Ovary (tissue), 9 donors: ENCODE data around the gene DNAJC24. TPM values are rescaled to one million over a fixed set of nuclear protein-coding genes. Genes with fewer than 3 reads are reported as not detected.

Experiments used
- DNase-seq, 5 donors: peaks; one replicate each; pipeline ENCODE4 v3.0.0-alpha.2; 2019 to 2020
- H3K27ac ChIP-seq, 2 donors: fragments of 200-600 bp; one replicate each; pipeline versions ENCODE4 v1.5.1 to v1.8.0; 2019 to 2022
- H3K27me3 ChIP-seq: fragments of 200-600 bp; one replicate; pipeline ENCODE4 v1.8.0; 2022
- H3K36me3 ChIP-seq: fragments of 200-600 bp; sonication (generic); one replicate; pipeline ENCODE4 v1.5.1; 2019
- H3K4me1 ChIP-seq: one replicate; pipeline ENCODE4 v1.8.1; 2013; ENCODE audit warnings: mild to moderate bottlenecking, moderate library complexity; ENCODE audit not compliant: insufficient read depth
- H3K4me3 ChIP-seq: fragments of 200-600 bp; sonication (generic); one replicate; pipeline ENCODE4 v1.5.1; 2017
- H3K9me3 ChIP-seq, 2 donors: fragments of 200-600 bp in 1 of 2; sonication (generic) in 1 of 2; one replicate each; pipeline versions ENCODE4 v1.5.1 to v1.8.1; 2013 to 2019; ENCODE audit warnings: mild to moderate bottlenecking in 1 of 2, moderate library complexity in 1 of 2
- EP300 ChIP-seq: sonication (generic); formaldehyde crosslinking; IDR thresholded peaks from one replicate; pipeline ENCODE4 v1.6.1; 2017; ENCODE audit warnings: antibody characterized with exemption
- POLR2A ChIP-seq: fragments of 450-650 bp; IDR thresholded peaks from one replicate; pipeline ENCODE4 v1.6.1; 2017; ENCODE audit warnings: antibody characterized with exemption, mild to moderate bottlenecking, moderate library complexity
- WGBS, 3 donors: extraction: QIAGEN DNeasy Blood & Tissue Kit in 1 of 3; methylation state at CpG; one replicate each; pipeline versions ENCODE4 v1.1.5 to v1.1.7; 2013 to 2017; 5-methylcytosine and 5-hydroxymethylcytosine counted together
- intact Hi-C, 4 donors: fragments of 100-400 bp; cut with DNase I; formaldehyde crosslinking; loops; one replicate each; pipeline versions ENCODE4 v1.11.0 to v1.15.1; 2022 to 2023
- polyA plus RNA-seq, 2 donors: library from polyadenylated mRNA; stranded (reverse); fragments of 200-250 nt in 1 of 2; fragments of 350-450 nt in 1 of 2; fragmentation: Illumina TruSeq in 1 of 2; extraction: RNeasy Lipid Tissue Mini Kit (QIAGEN cat#74804) in 1 of 2; gene quantifications; one replicate each; pipeline ENCODE4 v1.2.3, GENCODE V29; 2013 to 2014
- total RNA-seq, 7 donors: library from RNA; depleted of rRNA in 2 of 7; stranded (reverse); fragments of >200 nt in 2 of 7; fragmentation: NEBNext Ultra II Directional in 3 of 7; extraction: Animal tissue kit (Norgen Biotek cat#: 25700) in 3 of 7; gene quantifications; one replicate each; pipeline versions ENCODE4 v1.1.0 to v1.2.4, GENCODE V29; 2016 to 2023
- TF ChIP-seq, protein P1 (sequence below), 3 donors: fragments of 450-650 bp in 2 of 3; fragments of 200-600 bp in 1 of 3; IDR thresholded peaks; one replicate each; pipeline versions ENCODE4 v1.5.1 to v1.8.0; 2016 to 2022; ENCODE audit warnings: antibody characterized with exemption in 3 of 3, mild to moderate bottlenecking in 1 of 3
- donor health status: DM: no; HTN: no; CAD: no; lungs with moderate emphysema.
- donor health status: DM: no; HTN: no; CAD: no.
- donor health status: Bipolar disorder and iron deficiency.
- donor health status: DM: yes; HTN: yes; CAD: no.
- donor health status: DM: no; HTN: no; CAD: no.
- donor health status: DM: yes; HTN: yes; CAD: no.

The DNAJC24 gene
- total and polyA plus RNA-seq, 9 donors = 5.3 to 15.2 (median 10.9) TPM

DNA sequence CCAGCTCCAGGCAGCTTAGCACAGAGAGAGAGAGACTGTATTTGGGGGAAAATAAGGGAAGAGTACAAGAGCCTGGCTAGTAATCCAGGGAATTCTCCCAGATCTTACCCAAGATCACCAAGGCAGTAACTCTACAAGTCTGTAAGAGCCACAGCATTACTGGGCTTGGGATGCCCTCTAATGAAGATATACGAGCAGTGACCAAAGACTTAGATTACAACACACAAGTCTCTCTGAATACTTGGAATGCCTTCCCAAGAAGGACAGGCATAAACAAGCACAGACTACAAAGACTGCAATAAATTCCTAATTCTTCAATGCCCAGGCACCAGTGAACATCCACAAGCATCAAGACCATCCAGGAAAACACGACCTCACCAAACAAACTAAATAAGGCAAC, 17.7 kb downstream of the DNAJC24 start:
- WGBS, 3 donors = 59 to 74% (median 68%) methylated on average over 2 of the region's 2 CpGs
- H3K27me3 ChIP-seq = no peaks in the 10 kb centered on the region
- H3K4me1 ChIP-seq = no peaks in the 10 kb centered on the region
- intact Hi-C loops = no loop called here
- DNase-seq = no peak
- no peak for TF ChIP-seq POLR2A
- no peak for TF ChIP-seq EP300
- TF ChIP-seq, protein P1, sequence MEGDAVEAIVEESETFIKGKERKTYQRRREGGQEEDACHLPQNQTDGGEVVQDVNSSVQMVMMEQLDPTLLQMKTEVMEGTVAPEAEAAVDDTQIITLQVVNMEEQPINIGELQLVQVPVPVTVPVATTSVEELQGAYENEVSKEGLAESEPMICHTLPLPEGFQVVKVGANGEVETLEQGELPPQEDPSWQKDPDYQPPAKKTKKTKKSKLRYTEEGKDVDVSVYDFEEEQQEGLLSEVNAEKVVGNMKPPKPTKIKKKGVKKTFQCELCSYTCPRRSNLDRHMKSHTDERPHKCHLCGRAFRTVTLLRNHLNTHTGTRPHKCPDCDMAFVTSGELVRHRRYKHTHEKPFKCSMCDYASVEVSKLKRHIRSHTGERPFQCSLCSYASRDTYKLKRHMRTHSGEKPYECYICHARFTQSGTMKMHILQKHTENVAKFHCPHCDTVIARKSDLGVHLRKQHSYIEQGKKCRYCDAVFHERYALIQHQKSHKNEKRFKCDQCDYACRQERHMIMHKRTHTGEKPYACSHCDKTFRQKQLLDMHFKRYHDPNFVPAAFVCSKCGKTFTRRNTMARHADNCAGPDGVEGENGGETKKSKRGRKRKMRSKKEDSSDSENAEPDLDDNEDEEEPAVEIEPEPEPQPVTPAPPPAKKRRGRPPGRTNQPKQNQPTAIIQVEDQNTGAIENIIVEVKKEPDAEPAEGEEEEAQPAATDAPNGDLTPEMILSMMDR (IDR thresholded peaks at IDR 0.05) = no peak
- H3K27ac ChIP-seq = no peak overlapping the region
- no peaks in the 10 kb centered on the region for H3K36me3 ChIP-seq
- H3K4me3 ChIP-seq = no peak overlapping the region
- no peaks in the 10 kb centered on the region for H3K9me3 ChIP-seq

DNA sequence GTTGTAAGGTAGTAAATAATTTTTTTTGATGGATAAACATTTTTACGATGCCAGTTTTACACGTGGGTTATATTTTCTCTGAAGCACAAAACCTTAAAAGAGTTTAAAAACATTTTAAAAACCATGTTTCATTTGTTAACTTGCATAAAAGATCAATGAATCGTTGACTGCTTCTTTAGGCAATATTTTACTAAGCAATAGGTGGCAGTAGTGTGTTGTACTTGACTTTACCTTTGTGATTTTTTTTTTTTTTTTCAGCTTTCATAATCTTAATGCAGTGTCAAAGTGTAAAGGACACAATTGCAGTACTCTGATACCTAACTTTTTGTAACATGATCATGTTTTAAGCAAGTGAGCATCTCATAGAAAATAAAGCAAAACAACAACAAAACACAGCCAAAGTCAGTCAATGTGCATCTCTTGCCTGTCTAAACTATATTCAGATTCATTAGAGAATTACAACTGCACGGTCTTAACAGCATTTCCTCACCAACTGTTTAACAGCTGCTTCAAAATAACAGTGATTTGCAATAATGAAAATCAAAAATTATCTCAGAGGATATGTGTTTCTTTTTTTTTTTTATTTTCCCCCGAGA, 27.7 kb downstream of the DNAJC24 start:
- Histone ChIP-seq H3K27me3 (no peaks in the 10 kb centered on the region), H3K36me3 (no peaks in the 10 kb centered on the region), H3K4me3 (no peak overlapping the region), H3K27ac (no peak overlapping the region), H3K9me3 (no peaks in the 10 kb centered on the region), H3K4me1 (no peaks in the 10 kb centered on the region)
- intact Hi-C loops = no loop called here
- TF ChIP-seq, protein P1 (IDR thresholded peaks at IDR 0.05) = peak in 2 of 3 donors; percentile 10 to 12
- TF ChIP-seq EP300 = no peak
- TF ChIP-seq POLR2A = no peak
- DNase-seq = no peak
- WGBS, 3 donors = 37 to 44% (median 40%) methylated on average over 5 of the region's 5 CpGs

DNA sequence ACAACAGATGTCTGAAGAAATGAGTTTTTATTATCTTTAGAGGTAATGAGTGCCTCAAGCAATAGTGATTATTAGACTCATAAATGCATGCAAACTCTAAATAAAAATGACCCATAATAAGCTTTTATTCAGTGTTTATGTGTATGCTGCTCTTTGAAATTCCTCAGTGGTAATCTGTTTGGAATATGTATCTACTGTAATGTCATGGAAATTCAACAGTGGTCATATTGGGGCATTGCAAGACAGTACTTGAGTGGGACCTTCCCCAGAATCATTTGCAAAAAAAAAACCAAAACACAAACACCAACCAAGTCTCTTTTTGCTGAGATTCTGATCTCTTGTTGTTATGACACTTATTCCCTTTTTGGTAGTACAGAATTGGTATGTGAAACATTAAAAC, 35.0 kb downstream of the DNAJC24 start:
- intact Hi-C loops = no loop called here
- no peaks in the 10 kb centered on the region for H3K27me3 ChIP-seq
- no peaks in the 10 kb centered on the region for H3K36me3 ChIP-seq
- H3K9me3 ChIP-seq = no peaks in the 10 kb centered on the region
- H3K27ac ChIP-seq = no peak overlapping the region
- no peak overlapping the region for H3K4me3 ChIP-seq
- peaks cover 2% of the 10 kb centered on the region for H3K4me1 ChIP-seq
- TF ChIP-seq POLR2A (no peak), EP300 (no peak)
- TF ChIP-seq, protein P1 (IDR thresholded peaks at IDR 0.05) = no peak
- DNase-seq = no peak

DNA sequence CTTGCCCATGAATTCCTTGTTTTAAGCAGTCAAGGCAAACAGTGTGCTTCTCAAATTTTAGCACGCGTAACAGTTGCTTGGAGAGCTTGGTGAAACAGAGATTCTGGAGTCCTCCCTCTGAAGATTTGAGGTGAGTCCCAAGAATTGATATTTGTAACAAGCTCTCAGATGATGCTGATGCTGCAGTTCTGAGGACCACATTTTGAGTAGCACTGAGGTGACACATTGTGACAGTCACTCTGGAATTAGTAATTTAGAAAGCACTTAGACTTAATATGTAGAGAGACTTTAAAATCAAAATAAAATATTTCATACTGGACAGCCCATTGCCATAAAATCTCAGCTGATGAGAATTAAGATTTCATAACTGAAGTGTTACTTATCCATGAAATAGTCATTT, 38.5 kb downstream of the DNAJC24 start:
- no peak overlapping the region for H3K4me3 ChIP-seq
- H3K36me3 ChIP-seq = no peaks in the 10 kb centered on the region
- DNase-seq = no peak
- WGBS, 3 donors = 95 to 100% (median 97%) methylated on average over 2 of the region's 2 CpGs
- H3K27ac ChIP-seq = no peak overlapping the region
- H3K27me3 ChIP-seq = no peaks in the 10 kb centered on the region
- H3K9me3 ChIP-seq = no peaks in the 10 kb centered on the region
- intact Hi-C loops = no loop called here
- peaks cover 2% of the 10 kb centered on the region for H3K4me1 ChIP-seq
- TF ChIP-seq, protein P1 (IDR thresholded peaks at IDR 0.05) = no peak
- TF ChIP-seq EP300 (no peak), POLR2A (no peak)
